Measurements from ENCODE around the gene STAG1. TPM values are rescaled to one million over a fixed set of nuclear protein-coding genes. Genes with fewer than 3 reads are reported as not detected.

The STAG1 gene
- total RNA-seq, 1 experiment from 2014 or later, result 34.6 TPM

GRCh38 chr3:136741063-136741462, 11.1 kb downstream of the STAG1 start:
- H4K8ac ChIP-seq (replicated peaks; ENCODE audit: insufficient read length, low read depth, low read length), result no peak overlapping the region
- H3K18ac ChIP-seq (ENCODE audit: insufficient read length, low read depth, low read length), result no peak overlapping the region
- no peak overlapping the region for H4K91ac ChIP-seq (ENCODE audit: insufficient read length, low read depth, low read length)
- no peaks in the 10 kb centered on the region; the same call in 1 of the 2 replicates for H3K4me1 ChIP-seq (ENCODE audit: insufficient read depth, low read length)
- no peaks in the 10 kb centered on the region for H3K27me3 ChIP-seq (ENCODE audit: insufficient read depth, low read length)
- H3K4me2 ChIP-seq (ENCODE audit: insufficient read depth, insufficient read length, low read length), result no peak overlapping the region
- H2BK12ac ChIP-seq (ENCODE audit: insufficient read length, low read depth, low read length), result no peak overlapping the region
- no peak overlapping the region for H2BK20ac ChIP-seq (ENCODE audit: low read depth, low read length, poor library complexity, severe bottlenecking)
- no peaks in the 10 kb centered on the region for H3K79me1 ChIP-seq (ENCODE audit: insufficient read depth, low read depth, low read length, poor library complexity, severe bottlenecking)
- H2BK5ac ChIP-seq (ENCODE audit: insufficient read length, low read length), result no peak overlapping the region
- peaks cover 15% of the 10 kb centered on the region; the same call in 1 of the 2 replicates for H3K79me2 ChIP-seq (ENCODE audit: insufficient read depth, low read length)
- H2AFZ ChIP-seq (ENCODE audit: low read length), result no peak overlapping the region
- Mint-ChIP-seq H3K4me1 (peaks cover 27% of the 10 kb centered on the region in 2 experiments), H3K27ac (no peak overlapping the region), H3K27me3 (ENCODE audit: low read depth) (no peaks in the 10 kb centered on the region), H3K4me3 (no peak overlapping the region), H3K9me3 (no peaks in the 10 kb centered on the region), H3K36me3 (ENCODE audit: insufficient read depth in 1 of 3, low read depth in 3 of 3) (peaks cover 0 to 2% (median 0%) of the 10 kb centered on the region in 3 experiments; a peak in 2 of 7 replicates)
- H3T11ph ChIP-seq (ENCODE audit: low read length), result no peak overlapping the region
- no peak overlapping the region for H2BK120ac ChIP-seq (ENCODE audit: low read depth, low read length, poor library complexity, severe bottlenecking)
- H3K9ac ChIP-seq (ENCODE audit: extremely low read depth, insufficient read length, low read length), result no peak overlapping the region
- H3K14ac ChIP-seq (ENCODE audit: insufficient read depth, low read length), result no peak overlapping the region
- no peak overlapping the region for H2AK5ac ChIP-seq (ENCODE audit: insufficient read length, low read length)
- no peaks in the 10 kb centered on the region for H4K20me1 ChIP-seq (ENCODE audit: control insufficient read depth, insufficient read depth, insufficient read length)
- no peak overlapping the region for H2BK15ac ChIP-seq (ENCODE audit: low read depth, low read length)
- H3K23ac ChIP-seq (ENCODE audit: insufficient read length, low read depth, low read length), result no peak overlapping the region
- H3K23me2 ChIP-seq (ENCODE audit: insufficient read length, low read depth, low read length, poor library complexity, severe bottlenecking), result no peaks in the 10 kb centered on the region
- no peak overlapping the region for H3K56ac ChIP-seq (ENCODE audit: insufficient read length, low read depth, low read length)
- H3K9me3 ChIP-seq (ENCODE audit: control insufficient read depth, low read depth, low read length), result no peaks in the 10 kb centered on the region
- no peak overlapping the region for H3K27ac ChIP-seq (ENCODE audit: insufficient read length, low read depth, low read length)
- no peak overlapping the region for H4K5ac ChIP-seq (ENCODE audit: insufficient read length, low read depth, low read length)
- no CpG with 5 or more reads among the region's 2 CpGs for WGBS (ENCODE audit: extremely low coverage, insufficient read length, low lambda C conversion rate)
- no peak for TF ChIP-seq CTCF (conservative IDR thresholded peaks at IDR 0.05)
- DNase-seq, result no peak
- H3K4ac ChIP-seq (ENCODE audit: low read depth, low read length), result no peak overlapping the region

All from H9 (cell line).